Measurements from ENCODE around the gene EVC.

Gene EVC

GRCh38 chr4:5812506-5813229, 101.7 kb downstream of the EVC start:
- H3K4me3 ChIP-seq (ENCODE audit: low read depth, low read length), result no peak overlapping the region
- TF ChIP-seq, protein P1, sequence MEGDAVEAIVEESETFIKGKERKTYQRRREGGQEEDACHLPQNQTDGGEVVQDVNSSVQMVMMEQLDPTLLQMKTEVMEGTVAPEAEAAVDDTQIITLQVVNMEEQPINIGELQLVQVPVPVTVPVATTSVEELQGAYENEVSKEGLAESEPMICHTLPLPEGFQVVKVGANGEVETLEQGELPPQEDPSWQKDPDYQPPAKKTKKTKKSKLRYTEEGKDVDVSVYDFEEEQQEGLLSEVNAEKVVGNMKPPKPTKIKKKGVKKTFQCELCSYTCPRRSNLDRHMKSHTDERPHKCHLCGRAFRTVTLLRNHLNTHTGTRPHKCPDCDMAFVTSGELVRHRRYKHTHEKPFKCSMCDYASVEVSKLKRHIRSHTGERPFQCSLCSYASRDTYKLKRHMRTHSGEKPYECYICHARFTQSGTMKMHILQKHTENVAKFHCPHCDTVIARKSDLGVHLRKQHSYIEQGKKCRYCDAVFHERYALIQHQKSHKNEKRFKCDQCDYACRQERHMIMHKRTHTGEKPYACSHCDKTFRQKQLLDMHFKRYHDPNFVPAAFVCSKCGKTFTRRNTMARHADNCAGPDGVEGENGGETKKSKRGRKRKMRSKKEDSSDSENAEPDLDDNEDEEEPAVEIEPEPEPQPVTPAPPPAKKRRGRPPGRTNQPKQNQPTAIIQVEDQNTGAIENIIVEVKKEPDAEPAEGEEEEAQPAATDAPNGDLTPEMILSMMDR (IDR thresholded peaks at IDR 0.05; ENCODE audit: insufficient read depth, low read depth, low read length, missing control alignments), result peak; percentile 63
- DNase-seq (ENCODE audit: low read depth), result peak; percentile 66

DNA sequence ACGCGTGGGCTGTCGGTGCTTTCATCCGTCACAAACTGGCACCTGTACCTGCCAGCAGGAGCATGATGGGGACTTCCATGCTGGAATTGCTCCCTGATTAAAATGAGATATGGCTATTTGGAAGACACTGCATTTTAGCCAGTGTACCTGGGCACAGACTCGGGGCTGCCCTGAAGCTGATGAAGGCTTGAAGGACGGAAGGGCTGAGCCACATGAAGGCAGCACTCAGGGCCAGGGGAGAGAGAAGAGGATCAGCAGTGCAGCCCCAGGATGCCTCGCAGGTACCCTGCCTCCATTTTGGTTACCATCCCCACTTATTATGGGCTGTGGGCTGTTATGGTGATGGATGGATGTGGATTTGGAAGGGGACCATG, 102.9 kb downstream of the EVC start:
- no peak for DNase-seq (ENCODE audit: low read depth)
- no peak overlapping the region for H3K4me3 ChIP-seq (ENCODE audit: low read depth, low read length)
- TF ChIP-seq, protein P1 (IDR thresholded peaks at IDR 0.05; ENCODE audit: insufficient read depth, low read depth, low read length, missing control alignments), result no peak

- no peak for DNase-seq (ENCODE audit: low read depth)
- TF ChIP-seq, protein P1 (IDR thresholded peaks at IDR 0.05; ENCODE audit: insufficient read depth, low read depth, low read length, missing control alignments), result no peak
- no peak overlapping the region for H3K4me3 ChIP-seq (ENCODE audit: low read depth, low read length)
Observed at GRCh38 chr4:5814421-5814820, 103.4 kb downstream of the EVC start.

GRCh38 chr4:5815641-5816040, 104.6 kb downstream of the EVC start:
- H3K4me3 ChIP-seq (ENCODE audit: low read depth, low read length), result no peak overlapping the region
- DNase-seq (ENCODE audit: low read depth), result no peak
- TF ChIP-seq, protein P1 (IDR thresholded peaks at IDR 0.05; ENCODE audit: insufficient read depth, low read depth, low read length, missing control alignments), result no peak

- DNase-seq (ENCODE audit: low read depth), result no peak
- H3K4me3 ChIP-seq (ENCODE audit: low read depth, low read length), result no peak overlapping the region
- TF ChIP-seq, protein P1 (IDR thresholded peaks at IDR 0.05; ENCODE audit: insufficient read depth, low read depth, low read length, missing control alignments), result no peak
Observed at GRCh38 chr4:5816101-5816500, 105.1 kb downstream of the EVC start.

DNA sequence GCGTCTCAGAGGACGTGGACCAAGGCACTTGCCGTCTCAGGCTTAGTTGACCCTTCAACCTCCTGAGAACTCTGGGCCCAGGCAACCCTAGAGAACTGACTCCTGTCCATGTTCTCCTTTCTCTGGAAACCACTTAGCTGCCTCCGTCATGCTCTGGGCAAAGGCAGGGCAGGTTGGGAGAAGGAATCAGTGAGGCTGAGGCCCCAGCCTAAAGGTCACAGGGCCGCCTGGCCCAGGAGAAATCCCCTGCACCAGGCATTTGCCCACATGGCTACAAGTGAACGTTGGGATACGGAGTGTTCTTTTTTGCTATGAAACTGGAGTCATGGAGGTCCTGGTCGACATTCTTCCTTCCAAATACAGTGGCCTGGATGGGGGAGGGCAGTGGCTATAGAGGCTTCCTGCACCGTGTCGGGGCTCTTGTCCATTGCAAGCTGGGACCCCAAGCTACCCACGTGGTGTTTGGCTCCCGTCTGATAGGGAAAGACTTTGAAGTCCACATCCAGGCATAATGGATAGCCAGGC, 105.9 kb downstream of the EVC start:
- DNase-seq (ENCODE audit: low read depth), result no peak
- TF ChIP-seq, protein P1 (IDR thresholded peaks at IDR 0.05; ENCODE audit: insufficient read depth, low read depth, low read length, missing control alignments), result no peak
- H3K4me3 ChIP-seq (ENCODE audit: low read depth, low read length), result no peak overlapping the region

Data from GM12865 (cell line).